Measurements from ENCODE around the gene BLZF1. TPM values are rescaled to one million over a fixed set of nuclear protein-coding genes. Genes with fewer than 3 reads are reported as not detected.
A peak's percentile ranks its signal among the peaks of the same experiment; 100 is the strongest.
"Not testable (repeated sequence)": the region's sequence is repeated elsewhere in the genome, so short reads cannot be mapped to it uniquely, and the experiment has no call there.

The BLZF1 gene
- total RNA-seq, 1 donor from 2014 or later: 32.7 TPM

DNA sequence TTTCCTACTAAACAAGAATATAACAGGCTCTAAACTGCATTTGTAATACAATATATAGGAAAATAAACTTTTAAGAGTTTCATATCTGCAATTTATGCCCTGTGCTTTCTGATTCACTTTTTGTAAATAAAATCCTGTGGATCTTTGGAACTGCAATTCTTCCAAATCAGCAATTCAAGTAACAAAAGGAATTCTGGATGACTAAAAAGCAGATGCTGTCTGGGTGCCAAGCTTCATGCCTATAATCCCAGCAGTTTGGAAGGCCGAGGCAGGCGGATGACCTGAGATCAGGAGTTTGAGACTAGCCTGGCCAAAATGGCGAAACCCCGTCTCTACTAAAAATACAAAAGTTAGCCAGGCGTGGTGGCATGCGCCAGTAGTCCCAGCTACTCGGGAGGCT lies 6.7 kb upstream of the BLZF1 start:
- no peak for DNase-seq

DNA sequence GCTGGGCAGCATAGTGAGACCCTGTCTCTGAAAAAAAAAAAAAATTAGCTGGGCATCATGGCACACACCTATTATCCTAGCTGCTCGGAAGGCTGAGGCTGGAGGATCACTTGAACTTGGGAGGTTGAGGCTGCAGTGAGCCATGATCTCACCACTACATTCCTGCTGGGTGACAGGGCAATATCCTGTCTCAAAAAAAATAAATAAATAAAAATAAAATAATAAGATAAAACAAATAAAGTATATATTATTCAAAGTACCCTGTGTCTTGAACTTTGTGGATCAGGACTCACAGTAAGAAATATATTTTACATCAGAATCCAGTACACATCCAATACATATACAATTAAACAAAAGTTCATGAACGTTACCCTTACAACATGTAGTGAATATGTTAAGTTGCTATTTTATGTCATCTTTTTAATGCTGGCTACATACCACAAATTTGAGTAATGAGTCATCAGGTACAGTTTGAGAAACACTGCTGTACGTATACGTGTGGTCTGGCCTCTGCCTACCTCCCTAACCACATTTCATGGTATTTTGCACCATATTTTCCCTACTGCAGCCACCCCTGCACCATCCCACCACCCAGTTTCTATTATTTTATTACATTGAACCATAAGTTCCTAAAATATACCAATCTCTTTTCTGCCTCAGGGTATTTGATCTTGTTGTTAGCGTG lies 4.8 kb upstream of the BLZF1 start:
- no peak for DNase-seq

DNA sequence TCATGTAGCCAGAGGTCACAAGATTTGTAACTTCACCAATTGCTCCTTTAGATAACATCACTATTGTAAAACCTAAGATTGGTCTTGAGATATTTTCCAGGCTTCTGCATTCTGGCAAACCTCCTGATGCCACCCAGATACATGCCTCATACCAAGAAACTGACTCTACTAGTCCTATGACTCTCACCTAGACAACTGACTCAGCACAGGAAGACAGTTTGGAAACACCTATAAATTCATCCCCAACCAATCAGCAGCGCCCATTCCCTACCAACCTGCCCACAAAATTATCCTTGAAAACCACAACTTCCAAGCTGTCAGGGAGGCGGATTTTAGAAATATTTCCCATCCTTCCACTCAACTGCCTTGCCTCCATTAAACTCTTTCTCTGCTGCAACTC lies 3.0 kb upstream of the BLZF1 start:
- no peak for DNase-seq

DNA sequence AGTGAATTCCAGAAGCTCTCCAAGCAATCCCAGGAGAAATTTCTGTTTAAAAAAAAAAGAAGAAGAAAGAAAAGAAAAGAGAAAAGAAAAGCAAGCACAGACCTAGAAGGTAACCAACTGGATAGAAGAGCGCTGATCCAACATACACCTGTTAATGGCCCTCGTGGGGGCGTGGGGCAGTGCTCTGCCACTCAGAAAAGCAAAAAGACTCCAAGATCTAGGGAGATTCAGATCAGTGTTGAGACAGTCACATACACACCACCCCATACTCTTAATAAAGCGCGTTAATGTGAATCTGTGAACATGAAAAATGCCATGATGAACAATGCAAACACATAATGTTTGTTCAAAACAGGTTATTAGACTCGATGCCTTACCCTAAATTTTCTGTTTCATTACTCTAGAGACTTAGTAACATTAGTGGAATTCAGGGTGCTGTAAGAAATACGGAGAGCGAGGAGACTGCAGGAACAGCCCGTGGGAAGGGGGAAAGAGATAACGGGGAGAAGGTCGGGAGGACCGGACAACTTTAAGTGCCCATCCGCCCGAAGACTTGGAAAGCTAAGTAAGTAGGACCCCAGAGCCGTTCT lies 804 bp upstream of the BLZF1 start:
- DNase-seq: no peak

DNA sequence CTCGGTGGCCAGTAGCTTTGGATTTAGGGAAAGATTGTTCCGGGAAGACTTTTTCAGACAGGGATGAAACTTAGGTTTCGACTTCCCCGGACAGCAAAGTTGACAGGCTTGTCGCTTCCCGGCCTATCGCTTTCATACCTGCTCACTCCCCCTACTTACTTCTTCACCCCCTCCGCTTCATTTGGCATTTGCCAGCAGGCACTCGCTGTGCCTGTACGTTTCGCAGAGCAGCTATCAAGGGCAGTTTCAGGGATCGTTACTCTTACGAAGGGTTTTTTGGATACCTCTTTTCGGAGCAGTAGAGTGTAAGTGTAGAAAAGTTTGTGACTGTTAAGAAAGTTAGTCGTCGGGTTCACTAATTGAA lies 393 bp downstream of the BLZF1 start:
- DNase-seq: peak; percentile 16

DNA sequence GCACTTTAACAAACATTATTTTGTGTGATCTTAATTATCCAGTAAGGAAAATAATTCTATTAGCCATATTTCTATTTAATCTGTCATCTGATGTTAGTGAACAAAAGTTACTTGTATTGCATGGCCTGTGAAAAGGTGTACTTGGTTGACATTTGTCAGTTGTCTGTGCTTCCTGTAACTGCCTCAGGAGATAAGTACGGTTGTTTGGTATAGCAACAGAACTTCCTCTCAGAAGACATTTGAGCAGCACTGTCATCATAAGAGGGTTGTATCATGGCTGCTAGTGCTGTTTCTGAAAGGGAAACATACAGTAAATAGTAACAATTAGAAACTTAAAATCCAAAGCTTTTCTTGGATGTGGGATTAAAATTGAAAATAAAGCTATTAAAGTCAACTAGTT lies 3.4 kb downstream of the BLZF1 start:
- DNase-seq: no peak

DNA sequence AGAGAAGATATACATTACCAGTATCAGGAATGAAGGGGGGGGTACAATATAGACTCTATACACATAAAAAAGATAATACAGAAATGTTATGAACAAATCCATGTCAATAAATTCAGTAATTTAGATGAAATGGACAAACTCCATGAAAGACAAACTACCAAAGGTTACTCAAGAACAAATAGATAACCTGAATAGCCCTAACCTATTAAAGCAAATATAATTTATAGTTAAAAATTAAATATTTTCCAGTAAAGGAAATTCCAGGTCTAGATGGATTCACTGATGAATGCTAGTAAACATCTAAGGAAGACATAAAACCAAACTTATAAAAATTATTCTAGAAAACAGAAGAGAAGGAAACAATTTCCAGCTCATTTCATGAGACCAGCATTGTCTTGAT lies 13.2 kb downstream of the BLZF1 start:
- DNase-seq: no peak

DNA sequence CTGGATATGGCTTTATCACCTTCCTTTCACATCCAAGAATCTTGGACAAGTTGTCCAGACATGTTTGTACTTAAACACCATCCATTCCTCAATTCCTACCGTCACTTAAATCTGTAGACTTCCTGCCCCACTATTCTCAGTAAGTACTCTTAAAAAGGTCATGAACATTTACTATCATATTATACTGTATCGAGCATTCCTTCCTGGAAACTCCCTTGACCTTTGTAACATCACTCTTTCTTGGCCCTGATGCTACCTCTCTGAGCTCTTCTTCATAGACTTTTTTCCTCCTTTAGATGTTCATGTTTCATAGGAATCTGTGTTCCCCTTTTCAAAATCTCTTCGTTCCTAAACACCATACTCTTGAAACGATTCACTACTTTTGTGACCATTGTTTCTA lies 15.5 kb downstream of the BLZF1 start:
- no peak for DNase-seq

DNA sequence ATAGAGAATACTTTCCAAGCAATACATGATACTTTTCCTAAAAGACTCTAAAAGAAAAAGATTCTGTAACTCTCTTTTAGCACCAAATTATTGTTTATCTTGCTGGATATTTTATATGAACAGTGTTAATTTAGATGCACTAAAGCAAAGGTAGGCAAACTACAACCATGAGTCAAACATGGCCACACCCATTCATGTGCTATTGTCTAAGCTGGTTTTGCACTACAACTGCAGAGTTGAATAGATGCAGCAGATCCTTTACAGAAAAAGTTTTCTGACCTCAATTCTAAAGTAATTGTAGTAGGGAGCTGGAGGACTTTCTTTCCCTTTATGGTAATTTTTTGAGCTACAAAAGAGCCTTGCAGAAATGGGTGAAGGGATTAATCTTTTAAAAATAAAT lies 19.4 kb downstream of the BLZF1 start:
- DNase-seq: no peak

DNA sequence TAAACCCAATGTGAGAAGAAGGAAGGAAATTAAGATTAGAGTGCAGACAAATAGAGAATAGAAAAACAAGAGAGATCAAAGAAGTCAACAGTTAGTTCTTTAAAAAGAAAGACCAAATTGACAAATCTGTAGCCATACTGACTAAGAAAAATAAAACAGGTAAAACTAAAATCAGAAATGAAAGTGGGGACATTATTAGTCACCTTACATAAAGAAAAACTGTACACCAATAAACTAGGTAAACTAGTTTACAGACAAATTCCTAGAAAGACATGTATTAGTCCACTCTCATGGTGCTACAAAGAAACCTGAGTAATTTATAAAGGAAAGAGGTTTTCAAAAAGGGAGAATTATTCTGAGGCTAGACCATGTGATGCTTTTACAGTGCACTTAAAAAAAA lies 22.3 kb downstream of the BLZF1 start:
- no peak for DNase-seq

DNA sequence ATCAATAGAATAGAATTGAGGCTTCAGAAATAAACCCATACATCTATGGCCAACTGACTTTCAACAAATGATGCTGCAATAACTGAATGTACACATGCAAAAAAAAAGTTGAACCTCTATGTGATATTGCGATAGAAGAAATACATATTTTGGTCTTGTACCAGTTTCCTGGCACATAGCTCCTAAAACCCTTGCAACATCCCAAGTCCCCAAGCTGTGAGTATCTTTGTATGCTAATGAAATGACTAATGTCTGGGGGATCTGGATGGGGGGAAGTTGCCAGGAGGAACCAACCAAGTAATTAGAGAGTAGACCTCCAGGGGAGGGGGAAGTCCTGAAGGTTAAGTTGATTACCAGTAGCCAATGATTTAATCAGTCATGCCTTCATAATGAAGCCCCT lies 24.4 kb downstream of the BLZF1 start:
- no peak for DNase-seq

DNA sequence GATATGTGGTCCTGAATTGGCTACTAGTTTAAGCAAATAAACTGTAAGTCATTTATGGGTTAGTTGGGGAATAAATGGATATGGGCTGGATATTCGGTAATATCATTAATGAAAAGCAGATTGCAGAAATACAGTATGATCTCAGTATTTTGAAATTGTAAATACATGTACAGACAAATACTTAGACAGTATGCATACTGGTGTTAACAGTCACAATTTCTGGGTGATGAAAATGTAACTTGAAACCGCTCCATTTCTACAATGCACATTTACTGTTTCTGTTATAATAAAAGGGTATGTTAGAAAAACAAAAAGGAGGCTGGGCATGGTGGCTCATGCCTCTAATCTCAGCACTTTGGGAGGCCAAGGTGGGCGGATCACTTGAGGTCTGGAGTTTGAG lies 28.0 kb downstream of the BLZF1 start:
- no peak for DNase-seq

DNA sequence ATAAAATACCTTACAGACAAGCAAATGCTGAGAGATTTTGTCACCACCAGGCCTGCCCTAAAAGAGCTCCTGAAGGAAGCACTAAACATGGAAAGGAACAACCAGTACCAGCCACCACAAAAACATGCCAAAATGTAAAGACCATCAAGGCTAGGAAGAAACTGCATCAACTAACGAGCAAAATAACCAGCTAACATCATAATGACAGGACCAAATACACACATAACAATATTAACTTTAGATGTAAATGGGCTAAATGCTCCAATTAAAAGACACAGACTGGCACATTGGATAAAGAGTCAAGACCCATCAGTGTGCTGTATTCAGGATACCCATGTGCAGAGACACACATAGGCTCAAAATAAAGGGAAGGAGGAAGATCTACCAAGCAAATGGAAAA lies 34.6 kb downstream of the BLZF1 start:
- DNase-seq: not testable (repeated sequence)

DNA sequence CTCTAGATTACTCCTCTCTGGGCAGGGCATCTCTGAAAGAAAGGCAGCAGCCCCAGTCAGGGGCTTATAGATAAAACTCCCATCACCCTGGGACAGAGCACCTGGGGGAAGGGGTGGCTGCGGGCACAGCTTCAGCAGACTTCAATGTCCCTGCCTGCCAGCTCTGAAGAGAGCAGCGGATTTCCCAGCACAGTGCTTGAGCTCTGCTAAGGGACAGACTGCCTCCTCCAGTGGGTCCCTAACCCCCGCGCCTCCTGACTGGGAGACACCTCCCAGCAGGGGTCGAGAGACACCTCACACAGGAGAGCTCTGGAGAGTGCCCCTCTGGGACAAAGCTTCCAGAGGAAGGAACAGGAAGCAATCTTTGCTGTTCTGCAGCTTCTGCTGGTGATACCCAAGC lies 40.3 kb downstream of the BLZF1 start:
- not testable (repeated sequence) for DNase-seq

DNA sequence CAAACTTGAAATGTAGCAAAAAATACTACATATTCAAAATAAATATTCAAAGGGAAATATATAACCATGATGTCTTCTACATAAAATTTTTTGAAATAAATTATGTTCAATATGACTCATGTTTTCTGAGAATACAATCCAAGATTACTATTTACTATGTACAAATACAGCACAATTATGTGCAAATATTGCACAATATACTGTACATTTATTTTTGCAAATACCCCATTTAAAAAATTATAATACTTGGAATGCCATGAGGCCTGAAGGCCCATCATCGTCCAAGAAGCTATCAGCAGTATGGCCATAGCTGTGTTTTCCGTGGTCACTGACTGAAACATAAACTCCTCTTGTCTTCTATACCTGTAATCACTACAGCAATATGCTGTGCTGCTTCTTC lies 47.0 kb downstream of the BLZF1 start:
- no peak for DNase-seq

DNA sequence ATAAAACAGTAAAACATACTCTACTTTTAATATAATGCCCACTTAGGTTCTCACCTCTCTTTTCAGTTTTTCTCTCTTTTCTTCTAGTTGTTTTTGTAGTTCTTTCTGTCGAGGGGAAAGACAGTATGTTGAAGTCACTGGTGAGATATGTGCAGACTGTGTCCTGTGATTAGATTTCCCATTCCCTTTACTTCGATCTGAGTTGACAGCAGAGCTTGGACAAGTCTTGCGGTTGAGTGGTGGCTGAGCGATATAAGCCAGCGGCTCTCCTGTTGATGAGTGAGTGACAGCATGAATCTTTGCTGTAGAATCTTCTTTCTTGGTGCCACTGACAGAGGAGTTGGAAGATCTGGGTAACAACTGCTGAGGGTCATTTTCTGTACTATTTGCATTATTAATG lies 53.3 kb downstream of the BLZF1 start:
- no peak for DNase-seq

DNA sequence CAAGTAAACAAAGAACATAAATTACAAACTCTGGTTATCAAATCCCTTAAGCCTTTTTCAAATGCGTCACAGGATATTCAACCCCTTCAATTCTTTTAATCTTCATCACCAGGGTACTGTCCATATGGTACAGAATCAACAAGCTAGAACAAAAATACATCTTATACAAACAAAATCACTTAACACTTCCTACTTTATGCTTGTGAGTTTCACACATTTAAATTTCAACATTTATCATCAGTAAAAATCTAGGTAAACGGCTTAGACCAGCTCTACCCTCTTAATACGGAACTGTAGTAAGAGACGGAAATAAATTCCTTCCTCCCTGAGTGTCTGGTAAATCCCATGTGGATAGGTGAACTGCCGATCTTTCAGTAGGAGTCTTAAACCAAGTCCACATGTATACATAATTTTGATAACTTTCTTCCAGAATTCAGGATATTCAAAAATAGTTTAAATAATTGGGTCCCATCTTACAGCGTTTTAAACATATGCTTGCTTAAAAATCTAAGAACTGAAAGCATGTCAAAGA lies 58.2 kb downstream of the BLZF1 start:
- no peak for DNase-seq

DNA sequence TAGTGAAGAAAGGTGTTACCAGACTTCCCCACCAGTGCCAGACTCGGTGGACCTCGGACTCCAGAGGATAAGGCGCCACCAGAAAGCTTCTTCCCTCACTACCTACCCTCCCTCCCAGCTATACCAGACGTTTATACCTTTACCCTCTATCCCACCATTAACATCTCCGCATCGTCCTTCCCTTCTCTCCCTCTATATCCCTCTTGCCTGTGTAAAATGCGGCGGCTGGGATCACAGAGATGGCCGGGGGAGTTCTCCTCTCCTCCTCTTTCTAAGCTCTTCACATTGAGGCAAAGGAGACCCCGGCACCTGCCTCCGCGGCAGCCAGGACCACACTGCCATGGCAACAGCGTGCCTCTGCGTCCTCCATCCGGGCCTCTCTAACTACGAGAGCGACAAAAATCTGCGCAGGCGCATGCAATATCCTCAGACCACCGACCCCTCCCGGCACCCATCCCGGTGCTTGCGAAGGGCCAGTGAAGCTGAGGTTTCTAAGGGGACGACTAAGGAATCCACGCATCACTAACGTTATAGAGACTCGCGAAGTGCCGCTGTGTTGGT lies 59.2 kb downstream of the BLZF1 start, which contains the start of gene CCDC181:
Gene CCDC181, minus strand, starts transcription at position 394 of the 561 bp plus-strand sequence. CDS start 2,547 bp downstream, outside the sequence.
- DNase-seq: peak; percentile 37

Other genes starting within 250 kb of the BLZF1 start
- 12.8 TPM for gene NME7, start 398 bp upstream of the BLZF1 start, total RNA-seq
- 0.30 TPM for gene CCDC181, start 59.3 kb downstream of the BLZF1 start, total RNA-seq
- gene SLC19A2, start 117.7 kb downstream of the BLZF1 start, total RNA-seq: 23.9 TPM
- gene F5, start 218.3 kb downstream of the BLZF1 start, total RNA-seq: 0.89 TPM

Measured in skin of body (tissue), 2 donors.